HepG2 (cell line): ENCODE data around the gene SNX11. TPM values are rescaled to one million over a fixed set of nuclear protein-coding genes. Genes with fewer than 3 reads are reported as not detected.

Experiments used
- DZIP1 ChIP-seq: sonication (generic); formaldehyde crosslinking; IDR thresholded peaks from 2 replicates; pipeline ENCODE4 v1.5.0; 2020; ENCODE audit warnings: mild to moderate bottlenecking, missing genetic modification reagents
- NR0B2 ChIP-seq: sonication (generic); formaldehyde crosslinking; IDR thresholded peaks from 2 replicates; pipeline ENCODE4 v1.4.0; 2020; ENCODE audit warnings: mild to moderate bottlenecking, missing genetic modification reagents
- SMARCC2 ChIP-seq: fragments of 450-650 bp; IDR thresholded peaks from 2 replicates; pipeline ENCODE4 v1.6.1; 2017; ENCODE audit warnings: antibody characterized with exemption, mild to moderate bottlenecking
- ZNF225 ChIP-seq: sonication (generic); formaldehyde crosslinking; IDR thresholded peaks from 2 replicates; pipeline ENCODE4 v1.4.0; 2020; ENCODE audit warnings: mild to moderate bottlenecking, missing genetic modification reagents
- ZNF274 ChIP-seq: sonication (generic); formaldehyde crosslinking; IDR thresholded peaks from 2 replicates; pipeline ENCODE4 v1.5.1; 2020; ENCODE audit warnings: mild to moderate bottlenecking, missing genetic modification reagents
- ZNF563 ChIP-seq: sonication (generic); formaldehyde crosslinking; IDR thresholded peaks from 2 replicates; pipeline ENCODE4 v1.8.0; 2022; ENCODE audit warnings: mild to moderate bottlenecking, moderate library complexity, missing genetic modification reagents
- ZNF616 ChIP-seq: sonication (generic); formaldehyde crosslinking; IDR thresholded peaks from 2 replicates; pipeline ENCODE4 v1.5.0; 2020; ENCODE audit warnings: low read depth, mild to moderate bottlenecking, missing genetic modification reagents
- ZNF761 ChIP-seq: sonication (generic); formaldehyde crosslinking; conservative IDR thresholded peaks from 2 replicates; pipeline ENCODE4 v1.4.0; 2020; ENCODE audit warnings: mild to moderate bottlenecking, missing genetic modification reagents
- ZNF780A ChIP-seq: sonication (generic); formaldehyde crosslinking; IDR thresholded peaks from 2 replicates; pipeline ENCODE4 v1.8.0; 2022; ENCODE audit warnings: mild to moderate bottlenecking, missing genetic modification reagents, moderate library complexity
- polyA plus RNA-seq, 8 experiments: library from polyadenylated mRNA; depleted of rRNA in 3 of 8; stranded (reverse) in 7 of 8; unstranded in 1 of 8; fragments of >200 nt; fragmentation: Illumina TruSeq in 4 of 8; extraction: Trizol in 4 of 8; gene quantifications; 2 replicates each; pipeline versions ENCODE4 v1.2.1 to v1.2.3, GENCODE V29; 2011 to 2016; ENCODE audit warnings: low read depth in 4 of 8, missing spikeins in 1 of 8, mixed read lengths in 1 of 8; ENCODE audit not compliant: insufficient read depth in 1 of 8
- total RNA-seq, 5 experiments: library from RNA; depleted of rRNA; stranded (reverse); fragments of >200 nt; fragmentation: Illumina TruSeq; extraction: Trizol; gene quantifications; 2 replicates each; pipeline ENCODE4 v1.2.3, GENCODE V29; 2016; ENCODE audit warnings: low read depth in 1 of 5
- TF ChIP-seq, protein P1 (sequence below): sonication (generic); formaldehyde crosslinking; IDR thresholded peaks from 2 replicates; pipeline ENCODE4 v1.4.0; 2020; ENCODE audit warnings: mild to moderate bottlenecking, missing genetic modification reagents, borderline replicate concordance
- TF ChIP-seq, protein P2 (sequence below): sonication (generic); formaldehyde crosslinking; conservative IDR thresholded peaks from 2 replicates; pipeline ENCODE4 v1.8.0; 2022; ENCODE audit warnings: low read depth, missing genetic modification reagents
- TF ChIP-seq, protein P3 (sequence below): sonication (generic); formaldehyde crosslinking; IDR thresholded peaks from 2 replicates; pipeline ENCODE4 v1.5.1; 2020; ENCODE audit warnings: mild to moderate bottlenecking, missing genetic modification reagents, borderline replicate concordance

SNX11 gene
- total and polyA plus RNA-seq, 2 of the 13 experiments (the other 11 are each of a cell fraction or from before 2014, with no cell fraction given) = 12.9 to 14.0 TPM

- TF ChIP-seq DZIP1 (CRISPR knock-in tag) (no peak), ZNF780A (CRISPR knock-in tag) (no peak), ZNF616 (CRISPR knock-in tag) (no peak), ZNF761 (no peak), ZNF563 (CRISPR knock-in tag) (no peak), SMARCC2 (no peak), ZNF225 (CRISPR knock-in tag) (peak; percentile 92; the same call in 1 of the 2 replicates), NR0B2 (peak; percentile 6; the same call in 1 of the 2 replicates), ZNF274 (CRISPR knock-in tag) (no peak)
- TF ChIP-seq, protein P1, sequence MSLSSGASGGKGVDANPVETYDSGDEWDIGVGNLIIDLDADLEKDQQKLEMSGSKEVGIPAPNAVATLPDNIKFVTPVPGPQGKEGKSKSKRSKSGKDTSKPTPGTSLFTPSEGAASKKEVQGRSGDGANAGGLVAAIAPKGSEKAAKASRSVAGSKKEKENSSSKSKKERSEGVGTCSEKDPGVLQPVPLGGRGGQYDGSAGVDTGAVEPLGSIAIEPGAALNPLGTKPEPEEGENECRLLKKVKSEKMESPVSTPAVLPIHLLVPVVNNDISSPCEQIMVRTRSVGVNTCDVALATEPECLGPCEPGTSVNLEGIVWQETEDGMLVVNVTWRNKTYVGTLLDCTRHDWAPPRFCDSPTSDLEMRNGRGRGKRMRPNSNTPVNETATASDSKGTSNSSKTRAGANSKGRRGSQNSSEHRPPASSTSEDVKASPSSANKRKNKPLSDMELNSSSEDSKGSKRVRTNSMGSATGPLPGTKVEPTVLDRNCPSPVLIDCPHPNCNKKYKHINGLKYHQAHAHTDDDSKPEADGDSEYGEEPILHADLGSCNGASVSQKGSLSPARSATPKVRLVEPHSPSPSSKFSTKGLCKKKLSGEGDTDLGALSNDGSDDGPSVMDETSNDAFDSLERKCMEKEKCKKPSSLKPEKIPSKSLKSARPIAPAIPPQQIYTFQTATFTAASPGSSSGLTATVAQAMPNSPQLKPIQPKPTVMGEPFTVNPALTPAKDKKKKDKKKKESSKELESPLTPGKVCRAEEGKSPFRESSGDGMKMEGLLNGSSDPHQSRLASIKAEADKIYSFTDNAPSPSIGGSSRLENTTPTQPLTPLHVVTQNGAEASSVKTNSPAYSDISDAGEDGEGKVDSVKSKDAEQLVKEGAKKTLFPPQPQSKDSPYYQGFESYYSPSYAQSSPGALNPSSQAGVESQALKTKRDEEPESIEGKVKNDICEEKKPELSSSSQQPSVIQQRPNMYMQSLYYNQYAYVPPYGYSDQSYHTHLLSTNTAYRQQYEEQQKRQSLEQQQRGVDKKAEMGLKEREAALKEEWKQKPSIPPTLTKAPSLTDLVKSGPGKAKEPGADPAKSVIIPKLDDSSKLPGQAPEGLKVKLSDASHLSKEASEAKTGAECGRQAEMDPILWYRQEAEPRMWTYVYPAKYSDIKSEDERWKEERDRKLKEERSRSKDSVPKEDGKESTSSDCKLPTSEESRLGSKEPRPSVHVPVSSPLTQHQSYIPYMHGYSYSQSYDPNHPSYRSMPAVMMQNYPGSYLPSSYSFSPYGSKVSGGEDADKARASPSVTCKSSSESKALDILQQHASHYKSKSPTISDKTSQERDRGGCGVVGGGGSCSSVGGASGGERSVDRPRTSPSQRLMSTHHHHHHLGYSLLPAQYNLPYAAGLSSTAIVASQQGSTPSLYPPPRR (CRISPR knock-in tag) = no peak
- TF ChIP-seq, protein P2, sequence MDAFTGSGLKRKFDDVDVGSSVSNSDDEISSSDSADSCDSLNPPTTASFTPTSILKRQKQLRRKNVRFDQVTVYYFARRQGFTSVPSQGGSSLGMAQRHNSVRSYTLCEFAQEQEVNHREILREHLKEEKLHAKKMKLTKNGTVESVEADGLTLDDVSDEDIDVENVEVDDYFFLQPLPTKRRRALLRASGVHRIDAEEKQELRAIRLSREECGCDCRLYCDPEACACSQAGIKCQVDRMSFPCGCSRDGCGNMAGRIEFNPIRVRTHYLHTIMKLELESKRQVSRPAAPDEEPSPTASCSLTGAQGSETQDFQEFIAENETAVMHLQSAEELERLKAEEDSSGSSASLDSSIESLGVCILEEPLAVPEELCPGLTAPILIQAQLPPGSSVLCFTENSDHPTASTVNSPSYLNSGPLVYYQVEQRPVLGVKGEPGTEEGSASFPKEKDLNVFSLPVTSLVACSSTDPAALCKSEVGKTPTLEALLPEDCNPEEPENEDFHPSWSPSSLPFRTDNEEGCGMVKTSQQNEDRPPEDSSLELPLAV (CRISPR knock-in tag) = no peak
- TF ChIP-seq, protein P3, sequence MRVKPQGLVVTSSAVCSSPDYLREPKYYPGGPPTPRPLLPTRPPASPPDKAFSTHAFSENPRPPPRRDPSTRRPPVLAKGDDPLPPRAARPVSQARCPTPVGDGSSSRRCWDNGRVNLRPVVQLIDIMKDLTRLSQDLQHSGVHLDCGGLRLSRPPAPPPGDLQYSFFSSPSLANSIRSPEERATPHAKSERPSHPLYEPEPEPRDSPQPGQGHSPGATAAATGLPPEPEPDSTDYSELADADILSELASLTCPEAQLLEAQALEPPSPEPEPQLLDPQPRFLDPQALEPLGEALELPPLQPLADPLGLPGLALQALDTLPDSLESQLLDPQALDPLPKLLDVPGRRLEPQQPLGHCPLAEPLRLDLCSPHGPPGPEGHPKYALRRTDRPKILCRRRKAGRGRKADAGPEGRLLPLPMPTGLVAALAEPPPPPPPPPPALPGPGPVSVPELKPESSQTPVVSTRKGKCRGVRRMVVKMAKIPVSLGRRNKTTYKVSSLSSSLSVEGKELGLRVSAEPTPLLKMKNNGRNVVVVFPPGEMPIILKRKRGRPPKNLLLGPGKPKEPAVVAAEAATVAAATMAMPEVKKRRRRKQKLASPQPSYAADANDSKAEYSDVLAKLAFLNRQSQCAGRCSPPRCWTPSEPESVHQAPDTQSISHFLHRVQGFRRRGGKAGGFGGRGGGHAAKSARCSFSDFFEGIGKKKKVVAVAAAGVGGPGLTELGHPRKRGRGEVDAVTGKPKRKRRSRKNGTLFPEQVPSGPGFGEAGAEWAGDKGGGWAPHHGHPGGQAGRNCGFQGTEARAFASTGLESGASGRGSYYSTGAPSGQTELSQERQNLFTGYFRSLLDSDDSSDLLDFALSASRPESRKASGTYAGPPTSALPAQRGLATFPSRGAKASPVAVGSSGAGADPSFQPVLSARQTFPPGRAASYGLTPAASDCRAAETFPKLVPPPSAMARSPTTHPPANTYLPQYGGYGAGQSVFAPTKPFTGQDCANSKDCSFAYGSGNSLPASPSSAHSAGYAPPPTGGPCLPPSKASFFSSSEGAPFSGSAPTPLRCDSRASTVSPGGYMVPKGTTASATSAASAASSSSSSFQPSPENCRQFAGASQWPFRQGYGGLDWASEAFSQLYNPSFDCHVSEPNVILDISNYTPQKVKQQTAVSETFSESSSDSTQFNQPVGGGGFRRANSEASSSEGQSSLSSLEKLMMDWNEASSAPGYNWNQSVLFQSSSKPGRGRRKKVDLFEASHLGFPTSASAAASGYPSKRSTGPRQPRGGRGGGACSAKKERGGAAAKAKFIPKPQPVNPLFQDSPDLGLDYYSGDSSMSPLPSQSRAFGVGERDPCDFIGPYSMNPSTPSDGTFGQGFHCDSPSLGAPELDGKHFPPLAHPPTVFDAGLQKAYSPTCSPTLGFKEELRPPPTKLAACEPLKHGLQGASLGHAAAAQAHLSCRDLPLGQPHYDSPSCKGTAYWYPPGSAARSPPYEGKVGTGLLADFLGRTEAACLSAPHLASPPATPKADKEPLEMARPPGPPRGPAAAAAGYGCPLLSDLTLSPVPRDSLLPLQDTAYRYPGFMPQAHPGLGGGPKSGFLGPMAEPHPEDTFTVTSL (CRISPR knock-in tag) = no peak
Observed at GRCh38 chr17:48100591-48101011, 7.0 kb upstream of the SNX11 start (continued).
